OCI-LY3 (cell line): ENCODE data around the gene SCGB3A2.

ENCODE experiments used
- EZH2phosphoT487 ChIP-seq: fragments of 200-600 bp; shearing (Covaris generic); IDR thresholded peaks from 2 replicates; pipeline ENCODE4 v1.6.1; 2018; ENCODE audit warnings: antibody characterized with exemption, mixed run types, low read depth
- TF ChIP-seq, protein P1 (sequence below): fragments of 200-600, 300-600 bp; sonication (generic); IDR thresholded peaks from 2 replicates; pipeline ENCODE4 v1.5.1; 2014; ENCODE audit warnings: antibody characterized with exemption, low read length, low read depth

GRCh38 chr5:147863454-147864158 is 14.9 kb upstream of the SCGB3A2 start:
- TF ChIP-seq, protein P1, sequence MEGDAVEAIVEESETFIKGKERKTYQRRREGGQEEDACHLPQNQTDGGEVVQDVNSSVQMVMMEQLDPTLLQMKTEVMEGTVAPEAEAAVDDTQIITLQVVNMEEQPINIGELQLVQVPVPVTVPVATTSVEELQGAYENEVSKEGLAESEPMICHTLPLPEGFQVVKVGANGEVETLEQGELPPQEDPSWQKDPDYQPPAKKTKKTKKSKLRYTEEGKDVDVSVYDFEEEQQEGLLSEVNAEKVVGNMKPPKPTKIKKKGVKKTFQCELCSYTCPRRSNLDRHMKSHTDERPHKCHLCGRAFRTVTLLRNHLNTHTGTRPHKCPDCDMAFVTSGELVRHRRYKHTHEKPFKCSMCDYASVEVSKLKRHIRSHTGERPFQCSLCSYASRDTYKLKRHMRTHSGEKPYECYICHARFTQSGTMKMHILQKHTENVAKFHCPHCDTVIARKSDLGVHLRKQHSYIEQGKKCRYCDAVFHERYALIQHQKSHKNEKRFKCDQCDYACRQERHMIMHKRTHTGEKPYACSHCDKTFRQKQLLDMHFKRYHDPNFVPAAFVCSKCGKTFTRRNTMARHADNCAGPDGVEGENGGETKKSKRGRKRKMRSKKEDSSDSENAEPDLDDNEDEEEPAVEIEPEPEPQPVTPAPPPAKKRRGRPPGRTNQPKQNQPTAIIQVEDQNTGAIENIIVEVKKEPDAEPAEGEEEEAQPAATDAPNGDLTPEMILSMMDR, result no peak
- no peak for TF ChIP-seq EZH2phosphoT487
